Embryonic facial prominence (tissue), 1 donor: ENCODE results near the gene CPXM1.
"Not testable (repeated sequence)": the region's sequence is repeated elsewhere in the genome, so short reads cannot be mapped to it uniquely, and the experiment has no call there.

Source experiments
- DNase-seq: peaks from one replicate; pipeline ENCODE4 v3.0.0-alpha.2; 2016; ENCODE audit errors: extremely low spot score

CPXM1 gene

DNA sequence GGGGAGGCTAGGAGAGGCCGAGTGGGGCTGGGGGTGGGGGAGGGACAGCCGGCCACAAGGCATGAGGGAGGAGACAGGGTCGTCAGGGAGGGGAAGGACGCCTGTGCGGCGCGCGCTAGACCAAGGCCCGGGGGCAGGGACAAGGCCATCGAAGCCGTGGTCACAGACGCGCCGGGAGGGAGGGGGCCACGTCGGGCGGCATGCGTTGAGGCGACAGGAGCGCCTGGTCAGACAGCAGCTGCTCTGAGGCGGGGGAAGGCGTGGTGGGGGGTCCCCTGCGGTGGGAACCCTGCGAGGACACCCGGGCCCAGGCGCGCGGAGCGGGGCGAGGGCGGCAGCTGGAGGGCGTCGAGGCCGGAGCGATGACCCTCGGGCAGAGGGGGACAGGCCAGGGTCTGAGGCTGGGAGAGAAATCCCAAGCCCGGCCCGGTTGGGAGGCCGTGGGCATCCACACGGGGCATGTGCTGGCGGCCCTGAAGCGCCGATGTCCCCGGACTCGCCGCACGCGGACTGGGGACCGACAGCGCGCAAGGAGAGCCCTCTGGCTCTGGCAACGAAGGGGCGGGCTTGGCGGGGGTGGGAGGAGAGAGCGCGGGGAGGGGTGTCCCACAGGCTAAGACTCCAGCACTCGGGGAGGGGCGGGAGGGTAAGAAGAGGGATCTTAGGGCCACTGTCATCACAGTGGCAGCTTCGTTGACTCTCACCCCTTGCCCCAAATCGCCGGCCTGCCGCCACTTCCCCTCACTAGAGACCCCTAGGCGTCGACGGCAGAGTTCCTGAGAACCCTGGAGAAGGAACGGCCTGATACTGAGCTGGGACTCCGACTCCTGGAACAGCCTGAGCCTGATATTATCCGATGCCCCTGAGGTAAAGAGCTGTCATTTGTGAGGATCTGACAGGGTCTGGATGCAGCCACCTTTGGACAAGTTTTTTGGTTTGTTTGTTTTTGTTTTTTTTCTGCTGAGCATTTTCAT, 20.8 kb upstream of the CPXM1 start:
- no peak for DNase-seq

DNA sequence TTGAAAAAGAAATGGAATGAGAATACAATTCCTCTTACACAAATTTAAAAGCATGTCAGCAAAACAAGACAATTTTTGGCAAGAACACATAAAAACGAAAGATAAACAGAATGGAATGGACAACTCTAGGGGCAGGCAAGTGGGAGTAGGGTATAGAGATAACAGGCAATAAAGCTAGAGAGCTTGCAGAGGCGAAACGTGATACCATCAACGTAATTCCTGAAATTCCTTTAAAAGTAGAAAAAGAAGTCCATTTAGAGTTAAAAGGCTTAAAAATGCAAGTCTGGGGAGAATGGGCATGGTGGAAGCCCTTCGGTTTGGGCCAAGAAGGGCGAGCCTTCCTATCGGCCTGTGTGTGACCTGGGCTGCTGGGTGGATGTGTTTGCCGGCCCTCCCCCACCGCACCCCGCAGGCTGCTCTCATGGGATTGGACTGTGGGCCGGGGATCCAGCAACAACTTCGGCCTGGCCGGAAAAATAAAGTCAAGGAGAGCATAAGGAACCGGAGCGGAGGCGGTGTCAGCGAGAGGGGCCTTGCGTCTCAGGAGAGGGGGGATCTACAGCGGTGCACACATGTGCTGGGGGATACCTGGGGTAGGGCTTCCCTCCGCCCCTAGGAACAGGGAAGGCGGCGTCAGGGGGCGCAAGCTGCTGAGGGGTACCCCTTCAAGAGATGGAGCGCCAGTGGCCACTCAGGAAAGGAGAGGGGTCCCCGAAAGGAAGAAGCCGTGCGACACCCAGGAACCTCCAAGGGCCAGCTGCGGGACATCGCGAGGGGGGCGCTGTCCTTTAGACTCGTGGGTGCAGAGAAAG, 19.9 kb upstream of the CPXM1 start:
- DNase-seq: no peak

DNA sequence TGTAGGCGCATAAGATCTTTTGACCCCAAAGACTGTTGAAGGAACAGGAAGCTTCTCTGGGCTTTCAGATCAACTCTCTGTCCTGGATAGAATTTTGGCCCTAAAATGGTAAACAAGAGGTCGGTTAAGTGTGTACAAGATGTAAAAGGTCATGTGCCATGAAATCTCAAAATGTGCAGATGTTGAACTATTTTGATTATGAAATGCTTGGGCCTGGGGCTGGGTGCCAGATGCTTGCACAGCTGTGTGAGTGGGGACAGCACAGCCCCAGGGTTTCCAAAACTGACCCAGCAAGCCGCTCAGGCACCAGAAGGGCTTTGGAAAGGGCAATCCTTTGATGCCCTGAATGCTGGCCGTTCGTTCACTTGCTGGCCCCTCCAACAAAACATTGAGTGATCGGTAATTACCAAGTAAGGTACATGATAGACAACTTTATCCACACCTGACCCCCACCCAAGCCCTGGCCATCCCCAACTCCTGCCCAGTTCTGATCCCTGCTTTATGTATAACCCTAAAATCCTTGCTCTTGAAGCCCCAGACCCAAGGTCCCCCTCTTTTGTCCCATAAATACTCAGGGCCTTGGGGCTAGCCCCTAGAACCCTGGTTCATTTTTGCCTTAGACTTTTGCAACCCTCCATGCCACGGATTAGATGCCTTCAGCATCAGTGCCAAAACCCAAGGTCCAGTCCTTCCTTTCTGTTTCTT, 17.6 kb upstream of the CPXM1 start:
- DNase-seq: no peak

DNA sequence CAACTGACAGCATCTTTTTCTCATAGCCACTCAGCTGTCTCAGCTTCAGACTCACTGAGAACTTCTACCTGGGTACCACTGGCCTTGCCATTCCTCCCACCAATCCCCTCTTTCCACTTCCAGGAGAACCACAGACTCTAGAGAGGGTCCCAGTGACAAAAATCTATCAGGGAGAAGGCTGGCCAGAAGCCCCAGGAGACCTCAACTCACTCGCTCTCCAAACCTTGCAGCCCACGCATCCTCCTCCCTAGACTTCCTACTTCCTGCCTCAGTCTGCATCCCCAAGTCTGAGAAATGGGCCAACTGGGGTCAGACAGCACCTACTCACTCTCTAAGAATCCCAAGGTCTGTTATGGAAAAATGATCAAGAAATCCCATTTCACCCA, 16.9 kb upstream of the CPXM1 start:
- DNase-seq: no peak

- DNase-seq: no peak
Measured at GRCh38 chr20:2816583-2817340, 16.3 kb upstream of the CPXM1 start.

DNA sequence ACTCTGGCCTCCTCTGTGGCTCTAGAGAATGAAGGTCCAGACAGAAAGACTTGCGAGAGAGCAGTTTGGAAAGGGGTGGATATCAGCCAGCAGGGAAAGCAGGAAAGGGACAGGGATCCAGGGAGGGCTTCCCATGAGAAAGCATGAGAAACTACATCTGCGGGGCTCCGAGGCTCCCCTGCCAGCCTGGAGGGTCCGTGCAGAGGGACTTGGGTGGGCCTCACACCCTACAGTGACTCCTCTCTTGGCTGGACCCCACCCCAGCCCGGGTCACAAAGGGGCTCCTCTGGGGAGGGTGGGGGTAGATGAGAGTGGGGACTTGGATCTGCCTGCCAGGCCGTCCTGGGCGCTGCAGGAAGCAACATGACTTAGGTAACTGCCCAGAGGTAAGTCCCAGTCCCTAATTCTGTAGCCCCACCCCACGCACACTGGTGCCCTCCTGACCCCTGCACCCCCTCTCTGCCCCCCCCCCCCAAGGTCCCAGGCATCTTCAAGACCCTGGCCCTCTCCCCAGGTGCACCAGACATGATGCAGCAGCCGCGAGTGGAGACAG, 15.7 kb upstream of the CPXM1 start, which contains the start of gene TMEM239:
TMEM239 (plus strand) TSS at position 335 of the 553 bp plus-strand sequence; CDS start at position 526, 191 bp downstream.
- DNase-seq: no peak

DNA sequence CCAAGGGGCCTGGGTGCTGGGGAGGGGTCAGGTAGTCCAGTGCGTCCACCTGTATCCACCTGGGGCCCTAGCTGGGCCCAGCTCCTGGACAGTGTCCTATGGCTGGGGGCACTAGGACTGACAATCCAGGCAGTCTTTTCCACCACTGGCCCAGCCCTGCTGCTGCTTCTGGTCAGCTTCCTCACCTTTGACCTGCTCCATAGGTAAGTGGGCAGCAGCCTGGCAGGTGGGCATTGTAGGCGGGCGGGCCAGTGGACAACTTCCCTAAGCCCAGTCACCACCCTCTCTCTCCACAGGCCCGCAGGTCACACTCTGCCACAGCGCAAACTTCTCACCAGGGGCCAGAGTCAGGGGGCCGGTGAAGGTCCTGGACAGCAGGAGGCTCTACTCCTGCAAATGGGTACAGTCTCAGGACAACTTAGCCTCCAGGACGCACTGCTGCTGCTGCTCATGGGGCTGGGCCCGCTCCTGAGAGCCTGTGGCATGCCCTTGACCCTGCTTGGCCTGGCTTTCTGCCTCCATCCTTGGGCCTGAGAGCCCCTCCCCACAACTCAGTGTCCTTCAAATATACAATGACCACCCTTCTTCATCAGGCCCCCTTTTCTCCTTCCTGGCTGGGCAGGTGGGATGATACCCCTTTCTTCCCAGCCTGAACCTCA, 14.9 kb upstream of the CPXM1 start:
- no peak for DNase-seq

GRCh38 chr20:2814587-2815051, 14.2 kb upstream of the CPXM1 start, which contains the start of gene C20orf141:
Gene C20orf141, plus strand, starts transcription at chr20:2814987. Its CDS starts 198 bp downstream, at chr20:2815185.
- no peak for DNase-seq

- no peak for DNase-seq
Measured at GRCh38 chr20:2814076-2814475, 13.6 kb upstream of the CPXM1 start.

- no peak for DNase-seq
Measured at GRCh38 chr20:2812189-2812588, 11.8 kb upstream of the CPXM1 start.

DNA sequence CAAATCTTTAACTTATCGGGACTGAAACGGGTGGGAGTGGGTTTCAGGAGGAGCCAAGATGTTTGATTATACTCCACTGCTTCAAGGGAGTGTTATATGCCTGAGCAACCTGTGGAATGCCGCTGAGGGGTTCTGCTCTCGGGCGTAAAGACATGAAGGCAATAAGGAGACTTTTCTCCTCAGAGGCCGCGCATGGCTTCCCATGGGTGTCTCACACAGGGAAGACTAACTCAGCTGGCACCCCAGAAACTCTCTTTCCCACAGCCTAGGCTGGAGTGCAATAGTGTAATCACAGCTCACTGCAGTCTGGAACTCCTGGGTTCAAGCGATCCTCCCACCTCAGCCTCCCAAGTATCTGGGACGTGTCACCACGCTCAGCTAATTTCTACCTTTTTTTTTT, 9.3 kb upstream of the CPXM1 start:
- no peak for DNase-seq

DNA sequence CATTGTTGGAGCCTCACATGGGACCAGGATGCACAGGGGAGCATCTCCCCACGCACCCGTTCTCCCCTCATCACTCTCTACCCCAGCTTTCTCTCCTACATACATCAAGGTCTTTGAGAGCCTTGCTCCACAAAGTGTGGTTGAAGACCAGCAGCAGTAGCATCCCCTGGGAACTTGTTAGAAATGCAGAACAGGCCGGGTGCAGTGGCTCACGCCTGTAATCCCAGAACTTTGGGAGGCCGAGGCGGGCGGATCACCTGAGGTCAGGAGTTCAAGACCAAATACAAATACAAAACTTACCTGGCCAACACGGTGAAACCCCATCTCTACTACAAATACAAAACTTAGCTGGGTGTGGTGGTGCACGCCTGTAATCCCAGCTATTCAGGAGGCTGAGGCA, 7.5 kb upstream of the CPXM1 start:
- DNase-seq: not testable (repeated sequence)

GRCh38 chr20:2807019-2807418, 6.6 kb upstream of the CPXM1 start:
- no peak for DNase-seq

GRCh38 chr20:2806351-2806701, 5.9 kb upstream of the CPXM1 start:
- DNase-seq: no peak

GRCh38 chr20:2805689-2806350, 5.4 kb upstream of the CPXM1 start:
- DNase-seq: no peak

- DNase-seq: no peak
Measured at GRCh38 chr20:2804852-2805688, 4.6 kb upstream of the CPXM1 start.

GRCh38 chr20:2804041-2804828, 3.8 kb upstream of the CPXM1 start:
- DNase-seq: no peak

DNA sequence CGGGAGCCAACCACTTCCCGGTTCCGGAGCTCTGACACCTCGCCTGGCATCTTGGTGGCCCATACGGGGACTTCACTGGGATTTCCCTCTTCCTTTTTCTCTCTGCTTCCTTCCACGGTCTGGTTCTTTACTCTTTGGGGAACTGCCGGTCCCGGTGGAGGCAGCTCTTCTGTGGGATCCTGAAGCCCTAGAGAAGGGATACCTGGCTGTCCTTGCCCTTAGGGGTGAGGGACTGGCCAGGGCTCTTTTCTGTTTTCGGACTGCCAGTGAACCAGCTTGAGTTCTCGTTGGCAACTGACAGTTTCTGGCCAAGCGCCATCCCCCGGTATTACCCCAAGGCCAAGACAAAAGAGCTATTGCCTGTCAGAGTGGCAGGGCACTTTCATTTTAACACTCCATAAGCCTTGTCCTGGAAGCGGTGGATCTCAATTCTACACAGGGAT, 880 bp upstream of the CPXM1 start:
- no peak for DNase-seq
